ENCODE data around the gene CNOT8.

- TF ChIP-seq CTCF (IDR thresholded peaks at IDR 0.05; ENCODE audit: low read depth, low read length) (no peak), EZH2phosphoT487 (IDR thresholded peaks at IDR 0.05; ENCODE audit: low read depth) (no peak)
These were observed 24.4 kb upstream of the CNOT8 start for GRCh38 chr5:154834053-154834452.

Data from OCI-LY3 (cell line).